GM10266 (cell line): Measurements from ENCODE around the gene STAB2.

Experiments used
- DNase-seq: peaks from one replicate; pipeline ENCODE4 v3.0.0; 2012; ENCODE audit errors: extremely low spot score
- CTCF ChIP-seq: IDR thresholded peaks from 2 replicates; pipeline ENCODE4 v1.5.1; 2012; ENCODE audit warnings: mild to moderate bottlenecking, low read depth; ENCODE audit not compliant: control insufficient read depth, insufficient read depth; ENCODE audit errors: missing control alignments

STAB2 gene

GRCh38 chr12:103771466-103771865, 184.4 kb downstream of the STAB2 start:
- DNase-seq, result peak; percentile 19
- TF ChIP-seq CTCF, result peak; percentile 14

- no peak for DNase-seq
- TF ChIP-seq CTCF, result no peak
Measured at GRCh38 chr12:103772367-103773108, 185.5 kb downstream of the STAB2 start.

DNA sequence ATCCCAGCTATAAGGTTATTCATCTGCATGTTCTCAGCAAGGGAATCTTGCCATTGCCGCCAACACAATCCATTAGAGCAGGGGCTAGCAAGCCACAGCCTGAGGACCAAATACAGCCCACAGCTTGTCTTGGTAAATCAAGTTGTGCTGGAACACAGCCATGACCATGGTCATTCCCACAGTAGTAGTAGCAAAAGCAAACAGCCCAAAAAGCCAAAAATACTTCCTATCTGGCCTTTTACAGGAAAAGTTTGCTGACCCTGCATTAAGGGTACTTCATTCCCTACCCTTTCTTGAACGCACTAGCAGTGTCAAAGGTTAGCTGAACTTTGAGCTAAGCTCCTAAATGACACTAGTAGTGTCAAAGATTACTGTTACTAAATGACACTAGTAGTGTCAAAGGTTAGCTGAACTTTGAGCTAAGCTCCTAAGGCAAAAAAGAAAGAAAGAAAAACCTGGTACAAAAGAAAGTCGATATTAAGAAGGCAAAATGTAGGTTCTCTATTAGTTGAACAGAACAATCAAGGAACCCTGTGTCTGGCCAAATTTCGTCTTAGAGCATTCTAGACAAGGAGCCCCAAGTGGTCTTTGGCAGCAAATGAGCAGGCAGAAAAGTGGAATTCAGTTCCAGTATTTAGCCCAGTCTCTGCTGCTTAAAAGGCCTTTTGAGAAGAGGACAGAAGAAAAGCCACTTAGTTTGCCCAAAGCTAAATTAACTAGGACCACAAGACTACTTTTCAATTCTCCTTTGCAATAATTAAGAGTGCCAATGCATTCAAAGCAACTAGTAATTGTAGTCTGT, 186.2 kb downstream of the STAB2 start:
- no peak for DNase-seq

DNA sequence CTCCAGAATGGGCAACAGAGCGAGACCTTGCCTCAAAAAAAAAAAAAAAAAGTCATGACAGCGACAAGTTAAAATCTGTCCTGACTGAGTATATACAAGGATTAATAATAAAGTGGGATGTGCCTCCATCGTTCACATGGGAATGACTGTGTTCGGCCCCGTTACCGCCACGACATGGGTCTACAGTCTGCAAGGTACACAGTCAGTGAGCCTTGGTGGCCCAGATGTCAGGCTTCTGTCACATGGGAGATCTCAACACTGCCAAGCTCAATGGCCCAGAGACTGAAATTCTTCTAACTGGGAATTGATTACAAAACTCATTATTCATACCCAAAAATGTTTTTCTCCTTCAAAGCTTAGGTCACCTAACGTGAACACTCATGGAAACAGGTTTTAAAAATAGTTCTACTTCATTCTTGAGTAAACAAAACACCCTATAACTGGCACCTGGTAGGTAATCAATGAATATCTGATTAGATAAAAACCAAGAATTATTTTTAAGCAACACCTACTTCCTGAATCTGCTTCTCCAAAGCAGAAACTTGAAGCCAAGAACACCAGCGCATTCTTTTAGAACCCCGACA, 188.0 kb downstream of the STAB2 start:
- no peak for TF ChIP-seq CTCF
- no peak for DNase-seq

More for the DNA sequence above, 186.2 kb downstream of the STAB2 start:
- TF ChIP-seq CTCF, result no peak

- TF ChIP-seq CTCF, result no peak
- DNase-seq, result no peak
Measured at GRCh38 chr12:103778781-103779180, 191.7 kb downstream of the STAB2 start.

GRCh38 chr12:103779410-103780092, 192.5 kb downstream of the STAB2 start:
- no peak for TF ChIP-seq CTCF
- DNase-seq, result no peak
